Muscle of arm (tissue), 12 donors: Measurements from ENCODE around the gene LRCOL1. TPM values are rescaled to one million over a fixed set of nuclear protein-coding genes. Genes with fewer than 3 reads are reported as not detected.

Source experiments
- DNase-seq: peaks from one replicate; pipeline ENCODE4 v3.0.0-alpha.2; 2013
- polyA plus RNA-seq, 12 donors: library from polyadenylated mRNA; unstranded; fragments of 120-200 nt; gene quantifications; one replicate each; pipeline ENCODE4 v1.2.1, GENCODE V29; 2013; ENCODE audit not compliant: insufficient read length in 12 of 12

The LRCOL1 gene
- polyA plus RNA-seq, 12 donors: 0.24 to 0.52 (median 0.42) TPM; not detected in 5

- no peak for DNase-seq
Measured at GRCh38 chr12:132582582-132583410, 27.6 kb downstream of the LRCOL1 start.

- no peak for DNase-seq
Measured at GRCh38 chr12:132582058-132582420, 28.3 kb downstream of the LRCOL1 start.

- no peak for DNase-seq
Measured at GRCh38 chr12:132581348-132582057, 28.9 kb downstream of the LRCOL1 start.

- no peak for DNase-seq
Measured at GRCh38 chr12:132580701-132581292, 29.6 kb downstream of the LRCOL1 start.

GRCh38 chr12:132579744-132580143 lies 30.6 kb downstream of the LRCOL1 start:
- no peak for DNase-seq

- DNase-seq: no peak
Measured at GRCh38 chr12:132578826-132579225, 31.6 kb downstream of the LRCOL1 start.

GRCh38 chr12:132578118-132578517 lies 32.3 kb downstream of the LRCOL1 start:
- DNase-seq: no peak

GRCh38 chr12:132577191-132577920 lies 33.0 kb downstream of the LRCOL1 start:
- no peak for DNase-seq

GRCh38 chr12:132576701-132577100 lies 33.7 kb downstream of the LRCOL1 start:
- no peak for DNase-seq

- no peak for DNase-seq
Measured at GRCh38 chr12:132575661-132576060, 34.7 kb downstream of the LRCOL1 start.

- no peak for DNase-seq
Measured at GRCh38 chr12:132574271-132574996, 35.9 kb downstream of the LRCOL1 start.

- DNase-seq: no peak
Measured at GRCh38 chr12:132572801-132573760, 37.3 kb downstream of the LRCOL1 start.

GRCh38 chr12:132572106-132572505 lies 38.3 kb downstream of the LRCOL1 start:
- no peak for DNase-seq

- no peak for DNase-seq
Measured at GRCh38 chr12:132571598-132571997, 38.8 kb downstream of the LRCOL1 start.

GRCh38 chr12:132571051-132571450 lies 39.3 kb downstream of the LRCOL1 start:
- DNase-seq: no peak

GRCh38 chr12:132570635-132571034 lies 39.7 kb downstream of the LRCOL1 start:
- no peak for DNase-seq

- no peak for DNase-seq
Measured at GRCh38 chr12:132569856-132570480, 40.4 kb downstream of the LRCOL1 start.

- DNase-seq: no peak
Measured at GRCh38 chr12:132568826-132569480, 41.4 kb downstream of the LRCOL1 start.

GRCh38 chr12:132568301-132568700 lies 42.1 kb downstream of the LRCOL1 start:
- DNase-seq: no peak
